ENCODE results near the gene GNB1.

The GNB1 gene

DNA sequence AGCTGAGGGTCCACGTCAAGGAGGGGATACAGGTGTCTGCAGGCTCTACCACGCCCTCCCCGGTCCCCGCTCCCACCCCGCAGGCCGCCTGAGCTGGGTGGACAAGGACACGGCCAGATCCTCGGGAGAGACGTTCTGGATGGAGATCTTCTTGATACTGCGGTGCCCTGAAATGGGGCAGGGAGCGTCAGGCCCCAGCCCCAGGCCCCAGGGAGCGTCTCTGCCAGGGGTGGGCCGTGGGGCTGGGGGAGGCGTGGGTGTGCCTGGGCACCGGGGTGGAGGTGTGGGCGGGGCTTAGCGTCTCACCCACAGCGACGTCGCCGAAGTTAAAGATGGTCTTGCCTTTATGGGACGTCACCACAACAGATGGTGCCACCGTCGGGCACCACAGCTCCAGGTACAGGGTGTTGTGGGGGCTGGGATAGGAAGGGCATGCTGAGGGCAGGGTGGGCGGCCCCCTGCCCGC, 35.5 kb upstream of the GNB1 start:
- Histone ChIP-seq H3K27ac (no peak overlapping the region), H3K4me3 (no peak overlapping the region)
- no peak for DNase-seq (ENCODE audit: low spot score)
- TF ChIP-seq, protein P1, sequence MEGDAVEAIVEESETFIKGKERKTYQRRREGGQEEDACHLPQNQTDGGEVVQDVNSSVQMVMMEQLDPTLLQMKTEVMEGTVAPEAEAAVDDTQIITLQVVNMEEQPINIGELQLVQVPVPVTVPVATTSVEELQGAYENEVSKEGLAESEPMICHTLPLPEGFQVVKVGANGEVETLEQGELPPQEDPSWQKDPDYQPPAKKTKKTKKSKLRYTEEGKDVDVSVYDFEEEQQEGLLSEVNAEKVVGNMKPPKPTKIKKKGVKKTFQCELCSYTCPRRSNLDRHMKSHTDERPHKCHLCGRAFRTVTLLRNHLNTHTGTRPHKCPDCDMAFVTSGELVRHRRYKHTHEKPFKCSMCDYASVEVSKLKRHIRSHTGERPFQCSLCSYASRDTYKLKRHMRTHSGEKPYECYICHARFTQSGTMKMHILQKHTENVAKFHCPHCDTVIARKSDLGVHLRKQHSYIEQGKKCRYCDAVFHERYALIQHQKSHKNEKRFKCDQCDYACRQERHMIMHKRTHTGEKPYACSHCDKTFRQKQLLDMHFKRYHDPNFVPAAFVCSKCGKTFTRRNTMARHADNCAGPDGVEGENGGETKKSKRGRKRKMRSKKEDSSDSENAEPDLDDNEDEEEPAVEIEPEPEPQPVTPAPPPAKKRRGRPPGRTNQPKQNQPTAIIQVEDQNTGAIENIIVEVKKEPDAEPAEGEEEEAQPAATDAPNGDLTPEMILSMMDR (IDR thresholded peaks at IDR 0.05), result no peak

DNA sequence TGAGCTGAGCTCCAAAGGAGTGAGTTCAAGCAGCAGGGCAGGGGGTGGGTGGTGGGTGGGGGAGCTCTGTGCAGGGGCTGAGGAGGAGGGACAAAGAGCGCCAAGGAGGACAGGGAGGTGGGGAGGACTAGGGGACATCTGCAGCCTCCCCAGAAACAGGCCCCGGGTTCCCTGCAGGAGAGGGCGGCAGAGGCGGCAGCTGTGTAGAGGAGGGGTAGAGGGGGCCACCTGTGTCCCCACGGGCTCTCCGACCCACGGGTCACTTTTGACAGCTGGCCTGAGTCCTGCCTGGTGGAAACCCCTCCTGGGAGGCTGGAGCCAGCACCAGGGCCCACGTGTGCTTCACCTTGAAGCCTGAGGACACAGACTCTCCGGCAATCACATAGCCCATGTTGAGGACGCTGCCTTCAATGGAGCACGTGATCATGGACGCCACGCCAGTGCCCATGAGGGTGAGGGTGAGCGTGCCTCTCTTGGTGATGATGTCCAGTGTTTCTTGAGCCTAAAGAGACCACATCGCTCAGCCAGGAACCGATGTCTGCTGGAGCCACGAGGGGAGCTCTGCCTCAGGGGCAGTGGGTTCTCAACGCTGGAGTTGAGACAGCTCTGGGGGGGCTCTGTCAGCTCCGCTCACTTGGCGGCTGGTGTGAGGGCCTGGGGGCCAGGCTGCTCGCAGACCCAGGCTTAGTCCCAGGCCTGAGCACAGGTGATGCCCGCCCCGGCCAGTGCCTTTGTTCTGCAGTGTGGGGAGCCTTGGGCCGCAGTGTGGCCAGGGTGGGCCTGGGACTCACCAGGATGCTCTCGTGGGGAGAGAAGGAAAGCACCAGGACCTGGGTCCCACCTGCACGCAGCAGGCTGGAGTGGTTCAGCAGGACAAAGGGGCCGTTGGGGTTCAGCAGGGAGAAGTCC, 34.8 kb upstream of the GNB1 start:
- H3K27ac ChIP-seq, result no peak overlapping the region
- DNase-seq (ENCODE audit: low spot score), result no peak
- no peak overlapping the region for H3K4me3 ChIP-seq
- TF ChIP-seq, protein P1 (IDR thresholded peaks at IDR 0.05), result no peak

DNA sequence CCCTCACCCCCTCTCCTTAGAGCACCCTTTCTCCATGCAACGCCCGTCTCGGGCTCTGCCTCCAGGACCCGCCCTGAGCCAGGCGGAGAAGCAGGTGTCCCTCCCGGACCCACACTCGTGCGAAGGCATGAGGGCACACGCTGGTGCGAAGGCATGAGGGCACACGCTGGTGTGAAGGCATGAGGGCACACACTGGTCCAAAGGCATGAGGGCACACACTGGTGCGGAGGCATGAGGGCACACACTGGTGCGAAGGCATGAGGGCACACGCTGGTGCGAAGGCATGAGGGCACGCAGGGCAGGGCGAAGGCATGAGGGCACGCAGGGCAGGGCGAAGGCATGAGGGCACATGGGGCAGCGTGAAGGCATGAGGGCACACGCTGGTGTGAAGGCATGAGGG, 34.0 kb upstream of the GNB1 start:
- H3K4me3 ChIP-seq, result no peak overlapping the region
- TF ChIP-seq, protein P1 (IDR thresholded peaks at IDR 0.05), result no peak
- H3K27ac ChIP-seq, result no peak overlapping the region
- no peak for DNase-seq (ENCODE audit: low spot score)

DNA sequence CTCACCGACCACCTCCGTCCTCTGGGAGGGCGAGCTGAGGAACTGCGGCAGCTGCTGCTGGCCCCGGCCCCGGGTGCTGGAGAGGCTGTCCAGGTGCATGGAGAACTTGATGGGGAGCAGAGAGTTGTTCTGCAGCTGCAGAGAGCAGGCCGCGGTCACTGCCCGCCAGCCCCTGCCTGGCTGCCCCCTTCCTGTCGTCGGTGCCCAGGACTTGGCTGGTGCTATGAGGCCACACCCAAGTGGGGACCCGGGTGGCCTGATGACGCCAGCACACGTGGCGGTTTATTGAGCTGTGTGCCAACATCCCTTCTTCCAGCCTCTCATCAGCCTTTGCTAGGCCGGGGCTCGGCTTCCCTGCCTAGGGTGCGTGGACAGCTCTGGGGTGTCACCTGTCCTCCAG, 33.5 kb upstream of the GNB1 start:
- TF ChIP-seq, protein P1 (IDR thresholded peaks at IDR 0.05), result no peak
- Histone ChIP-seq H3K4me3 (no peak overlapping the region), H3K27ac (no peak overlapping the region)
- DNase-seq (ENCODE audit: low spot score), result no peak

DNA sequence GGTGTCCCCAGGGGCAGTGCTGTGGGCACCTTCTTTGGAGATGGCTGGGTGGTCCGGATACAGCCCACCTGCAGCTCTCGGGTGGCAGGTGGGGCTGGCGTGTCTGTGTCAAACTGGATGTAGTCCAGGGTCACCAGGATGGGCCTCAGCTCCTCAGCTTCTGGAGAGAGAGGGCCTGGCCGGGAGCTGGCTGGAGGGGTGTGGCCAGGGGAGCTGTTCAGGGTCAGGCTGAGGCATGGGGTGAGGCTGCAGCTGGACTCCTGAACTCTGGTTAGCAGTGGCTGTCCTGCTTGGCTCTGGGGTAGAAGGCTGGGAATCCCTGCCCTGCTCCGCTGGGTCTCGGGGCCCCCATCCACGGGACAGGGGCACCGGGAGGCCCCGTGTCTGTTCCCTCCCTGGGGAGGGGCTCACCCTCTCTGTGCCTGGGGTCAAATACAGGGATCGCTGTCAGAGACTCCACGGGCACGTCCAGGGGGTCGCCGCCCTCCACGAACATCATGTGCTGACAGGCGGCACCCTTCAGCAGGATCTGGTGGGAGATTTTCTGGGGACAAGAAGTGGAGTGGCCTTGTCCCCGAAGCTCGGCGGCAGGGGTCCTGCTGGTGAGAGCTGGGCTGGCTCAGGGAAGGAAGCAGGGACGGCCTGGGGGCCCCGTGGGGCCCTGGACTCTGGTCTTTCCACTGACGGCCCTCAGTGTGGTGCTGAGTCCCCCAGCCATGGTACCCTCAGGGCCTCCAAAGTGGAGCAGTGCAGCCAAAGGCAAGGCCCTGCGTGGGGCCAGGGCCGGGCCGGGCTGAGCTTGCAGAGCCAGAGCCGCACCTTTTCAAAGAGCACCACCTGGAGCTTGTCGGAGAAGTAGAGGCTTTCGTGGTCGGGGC, 32.3 kb upstream of the GNB1 start:
- DNase-seq (ENCODE audit: low spot score), result no peak
- no peak overlapping the region for H3K4me3 ChIP-seq
- H3K27ac ChIP-seq, result no peak overlapping the region
- TF ChIP-seq, protein P1 (IDR thresholded peaks at IDR 0.05), result no peak

DNA sequence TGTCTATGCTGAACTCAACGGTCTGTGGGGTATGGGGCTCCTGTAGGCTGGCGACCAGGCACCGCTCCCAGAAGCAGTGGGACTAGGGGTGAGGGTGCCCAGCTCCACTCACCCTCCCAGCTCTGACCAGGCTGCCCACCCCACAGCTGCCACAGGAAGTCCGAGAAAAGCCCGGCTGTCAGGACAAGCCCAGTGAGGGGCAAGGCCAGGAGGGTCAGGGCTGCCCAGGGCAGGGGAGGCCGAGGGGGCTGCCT, 31.7 kb upstream of the GNB1 start:
- no peak overlapping the region for H3K27ac ChIP-seq
- TF ChIP-seq, protein P1 (IDR thresholded peaks at IDR 0.05), result no peak
- H3K4me3 ChIP-seq, result no peak overlapping the region
- no peak for DNase-seq (ENCODE audit: low spot score)
